ENCODE measurements around the gene KBTBD12.

Gene KBTBD12

DNA sequence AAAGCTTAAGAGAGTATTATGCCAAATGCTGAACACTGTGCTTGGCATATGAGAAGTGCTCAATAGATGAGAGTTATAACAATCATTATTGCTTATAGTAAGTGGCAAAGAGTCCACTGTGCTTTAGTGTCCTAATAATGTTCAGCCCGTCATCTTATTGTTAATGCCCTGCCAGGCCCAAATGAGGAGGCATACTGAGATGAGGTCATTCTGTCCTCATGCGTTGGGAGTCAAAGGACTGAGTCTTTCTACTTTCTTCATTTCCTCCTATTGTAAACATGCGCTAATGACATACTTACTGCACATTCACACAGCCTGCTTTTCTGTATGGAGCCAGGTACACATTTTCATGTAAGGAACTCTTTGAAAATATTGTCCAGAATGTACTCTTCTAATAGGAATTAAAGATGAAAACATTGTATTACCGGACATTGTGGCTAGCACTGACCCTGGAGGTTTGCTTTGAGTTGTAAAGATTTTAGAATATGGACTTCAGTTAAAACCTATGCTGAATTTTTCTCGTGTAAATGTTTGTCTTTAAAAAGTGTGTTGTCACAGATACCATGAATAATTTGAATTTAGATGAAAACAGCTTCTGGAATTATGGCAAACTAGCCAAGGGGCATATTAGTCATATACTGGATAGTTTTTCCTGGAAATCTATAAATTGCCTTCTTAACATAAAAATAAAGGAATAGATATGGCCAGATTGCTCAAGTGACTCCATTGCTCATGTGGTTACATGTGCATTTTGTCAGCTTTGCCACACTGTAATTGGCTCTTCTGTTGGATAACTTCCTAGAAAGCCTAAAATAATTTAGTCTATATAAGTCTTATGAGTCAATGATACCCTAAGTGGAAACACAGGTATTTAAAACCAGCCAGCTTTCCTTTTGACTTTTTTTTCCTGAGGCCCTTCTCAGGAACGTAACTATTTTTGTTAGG lies 38.3 kb downstream of the KBTBD12 start:
- DNase-seq (ENCODE audit: low read depth): no peak

DNA sequence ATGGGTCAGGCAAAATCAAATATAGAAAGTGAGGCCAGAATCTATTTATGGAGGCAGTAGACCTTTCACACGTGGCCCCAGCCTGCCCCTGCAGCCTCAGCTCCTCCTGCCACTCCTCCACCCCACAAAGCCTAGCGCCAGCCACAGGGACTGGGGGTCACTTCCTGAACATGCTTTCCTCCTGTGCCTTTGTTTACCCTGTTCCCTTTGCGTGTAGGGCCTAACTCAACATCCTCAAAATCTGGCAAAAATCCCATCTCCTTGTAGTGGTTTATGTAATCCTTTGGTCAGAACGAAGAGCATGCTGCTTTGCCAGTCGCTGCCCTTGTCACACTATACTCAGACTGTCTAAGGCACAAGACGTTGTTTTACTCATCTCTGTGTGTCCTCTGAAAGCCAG lies 39.6 kb downstream of the KBTBD12 start:
- DNase-seq (ENCODE audit: low read depth): no peak

- DNase-seq (ENCODE audit: low read depth): no peak
Measured at GRCh38 chr3:127955728-127956127, 40.7 kb downstream of the KBTBD12 start.

DNA sequence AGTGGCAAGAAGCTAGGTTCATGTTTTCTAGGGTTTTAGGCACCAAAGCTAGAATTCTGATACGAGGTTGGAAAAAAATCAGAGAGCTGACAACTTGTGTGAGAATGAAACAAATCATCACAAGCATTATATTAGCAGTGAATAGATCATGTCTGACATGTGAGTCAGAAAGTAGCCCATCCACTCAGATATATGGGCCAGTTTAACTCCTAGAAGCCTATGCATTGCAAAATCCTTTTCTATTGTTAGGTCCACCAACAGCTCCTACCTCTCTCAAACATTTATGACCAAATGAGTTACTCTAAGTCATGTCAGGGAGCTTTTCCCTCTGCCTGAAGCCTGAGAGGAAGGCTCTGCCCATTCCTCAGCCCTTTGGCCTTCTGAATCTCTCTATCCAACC lies 44.0 kb downstream of the KBTBD12 start:
- DNase-seq (ENCODE audit: low read depth): no peak

GRCh38 chr3:127959873-127960272 lies 44.8 kb downstream of the KBTBD12 start:
- no peak for DNase-seq (ENCODE audit: low read depth)

DNA sequence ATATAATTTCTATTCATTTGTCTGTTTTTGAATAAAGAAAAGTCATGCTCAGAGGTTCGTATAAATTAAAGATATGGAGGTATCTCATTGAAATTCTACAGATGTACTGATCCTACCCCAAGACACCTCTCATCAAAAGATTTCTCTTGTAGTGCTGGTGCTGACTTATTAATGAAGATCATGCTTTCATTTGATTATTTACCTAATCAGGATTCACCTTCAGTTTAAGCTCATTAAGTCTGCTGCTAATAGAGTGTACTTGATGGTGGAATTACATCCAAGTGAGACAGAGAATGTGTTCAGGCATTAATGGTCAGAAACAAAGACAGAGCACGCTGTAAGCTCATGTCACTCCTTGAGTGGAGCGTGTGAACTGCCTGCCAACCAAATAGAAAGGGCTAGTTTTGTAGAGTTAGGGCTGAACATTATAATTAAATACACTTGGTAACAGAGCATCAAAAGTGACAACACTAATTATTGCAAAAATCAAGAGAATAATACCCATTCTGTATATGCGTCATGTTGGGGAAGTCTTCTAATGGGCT lies 45.5 kb downstream of the KBTBD12 start:
- DNase-seq (ENCODE audit: low read depth): no peak

GRCh38 chr3:127961124-127961523 lies 46.1 kb downstream of the KBTBD12 start:
- DNase-seq (ENCODE audit: low read depth): no peak

- DNase-seq (ENCODE audit: low read depth): no peak
Measured at GRCh38 chr3:127961963-127962362, 46.9 kb downstream of the KBTBD12 start.

GRCh38 chr3:127962937-127963336 lies 47.9 kb downstream of the KBTBD12 start:
- DNase-seq (ENCODE audit: low read depth): no peak

GRCh38 chr3:127964053-127964452 lies 49.0 kb downstream of the KBTBD12 start:
- no peak for DNase-seq (ENCODE audit: low read depth)

- DNase-seq (ENCODE audit: low read depth): no peak
Measured at GRCh38 chr3:127964816-127965215, 49.8 kb downstream of the KBTBD12 start.

DNA sequence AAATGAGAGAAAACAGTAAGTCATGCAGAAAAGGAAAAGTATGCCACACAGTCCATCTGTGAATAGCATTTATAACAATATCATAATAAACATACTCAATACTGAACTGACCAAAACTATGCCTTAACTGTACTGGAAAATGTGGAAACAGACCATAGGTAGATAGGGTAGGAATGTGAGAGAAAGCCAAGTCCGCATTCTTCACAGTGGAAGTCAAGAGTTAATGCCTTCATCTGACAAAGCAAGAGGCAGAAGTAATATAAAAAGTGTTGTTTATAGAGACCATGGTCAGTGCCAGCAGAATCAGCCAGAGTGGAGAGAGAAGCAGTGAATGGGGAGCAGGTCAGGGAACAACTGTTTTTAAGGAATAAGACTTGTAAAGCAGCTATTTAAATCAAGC lies 52.3 kb downstream of the KBTBD12 start:
- DNase-seq (ENCODE audit: low read depth): no peak

- DNase-seq (ENCODE audit: low read depth): no peak
Measured at GRCh38 chr3:127970966-127971592, 56.0 kb downstream of the KBTBD12 start.

- DNase-seq (ENCODE audit: low read depth): no peak
Measured at GRCh38 chr3:127974226-127974625, 59.2 kb downstream of the KBTBD12 start.

DNA sequence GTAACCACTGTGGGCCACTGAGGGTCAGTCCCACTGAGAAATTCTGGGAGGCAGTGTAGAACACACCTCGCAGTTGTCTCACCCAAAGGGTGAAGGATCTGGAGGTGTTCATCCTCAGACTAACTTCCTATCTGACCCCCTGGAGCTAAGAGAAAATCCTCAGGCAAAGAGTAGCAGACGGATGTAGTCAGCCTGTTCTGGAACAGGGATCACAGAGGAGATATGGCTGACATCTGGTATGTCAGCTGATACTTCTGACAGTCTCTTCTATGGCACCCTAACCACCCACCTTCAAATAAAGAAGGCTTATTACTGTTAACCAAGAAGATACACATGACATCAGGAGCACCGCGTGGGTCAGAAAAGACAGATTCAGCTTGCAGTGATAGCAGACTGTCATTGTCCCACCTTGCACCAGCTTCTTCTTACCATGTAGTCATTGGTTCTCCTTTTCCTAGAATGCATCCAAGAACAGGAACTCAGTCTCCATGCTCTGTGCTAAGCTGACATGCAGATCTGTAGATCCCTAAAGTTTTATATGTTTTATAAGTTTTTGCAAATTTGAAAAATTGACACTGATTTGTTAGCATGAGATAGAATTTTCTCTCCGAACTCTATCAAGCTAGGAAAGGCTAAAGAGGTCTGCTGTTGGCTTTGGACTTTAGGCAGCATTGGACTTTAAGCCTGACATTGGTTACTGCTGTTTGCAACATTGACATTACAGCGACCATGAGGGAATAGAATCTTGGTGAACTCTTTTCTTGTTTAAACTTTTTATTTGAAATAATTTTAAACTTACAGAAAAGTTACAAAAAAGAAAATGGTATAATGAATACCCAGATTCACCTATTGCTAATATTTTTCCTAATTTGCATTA lies 60.4 kb downstream of the KBTBD12 start:
- DNase-seq (ENCODE audit: low read depth): no peak

- DNase-seq (ENCODE audit: low read depth): no peak
Measured at GRCh38 chr3:127978636-127979035, 63.6 kb downstream of the KBTBD12 start.

DNA sequence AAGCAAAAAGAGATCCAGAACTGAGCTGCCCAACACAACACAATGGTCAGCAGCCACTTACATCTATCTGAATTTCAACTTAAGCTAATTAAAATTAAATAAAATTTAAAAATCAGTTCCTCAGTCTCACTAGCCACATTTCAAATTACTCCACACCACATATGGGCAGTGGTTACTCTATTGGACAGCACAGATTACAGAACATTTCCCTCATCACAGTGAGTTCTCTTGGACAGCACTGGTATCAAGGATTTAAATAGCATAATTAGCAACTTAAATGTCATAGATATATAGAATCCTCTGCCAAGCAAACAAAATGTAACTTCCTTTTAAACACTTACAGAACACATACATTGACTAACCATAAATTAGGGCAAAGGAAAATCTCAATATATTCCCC lies 64.4 kb downstream of the KBTBD12 start:
- DNase-seq (ENCODE audit: low read depth): no peak

DNA sequence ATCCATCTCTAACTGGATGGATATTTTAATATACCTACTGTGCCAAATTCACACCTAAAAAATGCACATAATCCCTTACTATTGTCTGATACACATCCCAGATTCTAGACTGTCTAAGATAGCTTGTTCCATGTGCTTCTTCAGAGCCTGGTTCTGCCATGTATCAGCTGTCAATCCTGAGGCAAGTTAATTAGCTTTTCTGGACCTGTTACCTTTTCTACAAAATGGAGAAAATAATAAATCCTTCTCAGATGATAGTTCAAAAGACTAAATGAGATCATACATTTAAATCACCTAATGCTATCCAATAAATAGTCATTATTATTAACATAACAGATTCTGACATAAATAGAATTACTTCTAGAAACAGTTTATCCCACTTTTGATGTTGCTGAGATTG lies 66.1 kb downstream of the KBTBD12 start:
- DNase-seq (ENCODE audit: low read depth): no peak

DNA sequence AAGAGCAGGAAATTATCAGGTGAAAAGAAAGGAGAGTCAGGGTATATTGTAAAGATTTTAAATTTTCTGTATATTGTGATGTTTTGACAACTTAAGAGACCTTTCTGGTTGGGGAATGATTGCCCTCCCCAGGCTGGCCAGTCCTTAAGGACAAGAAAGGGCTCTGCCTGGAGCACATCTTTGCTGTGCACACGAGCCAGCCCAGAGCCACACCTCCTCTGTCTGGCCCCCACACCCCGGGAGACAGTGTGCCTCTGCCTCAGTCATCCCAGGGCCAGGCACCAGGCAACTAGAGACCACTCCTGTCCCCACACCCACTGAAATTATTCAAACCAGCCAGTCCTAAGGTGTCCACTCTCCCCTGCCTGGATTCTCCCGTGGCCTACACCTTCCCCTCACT lies 67.1 kb downstream of the KBTBD12 start:
- no peak for DNase-seq (ENCODE audit: low read depth)

DNA sequence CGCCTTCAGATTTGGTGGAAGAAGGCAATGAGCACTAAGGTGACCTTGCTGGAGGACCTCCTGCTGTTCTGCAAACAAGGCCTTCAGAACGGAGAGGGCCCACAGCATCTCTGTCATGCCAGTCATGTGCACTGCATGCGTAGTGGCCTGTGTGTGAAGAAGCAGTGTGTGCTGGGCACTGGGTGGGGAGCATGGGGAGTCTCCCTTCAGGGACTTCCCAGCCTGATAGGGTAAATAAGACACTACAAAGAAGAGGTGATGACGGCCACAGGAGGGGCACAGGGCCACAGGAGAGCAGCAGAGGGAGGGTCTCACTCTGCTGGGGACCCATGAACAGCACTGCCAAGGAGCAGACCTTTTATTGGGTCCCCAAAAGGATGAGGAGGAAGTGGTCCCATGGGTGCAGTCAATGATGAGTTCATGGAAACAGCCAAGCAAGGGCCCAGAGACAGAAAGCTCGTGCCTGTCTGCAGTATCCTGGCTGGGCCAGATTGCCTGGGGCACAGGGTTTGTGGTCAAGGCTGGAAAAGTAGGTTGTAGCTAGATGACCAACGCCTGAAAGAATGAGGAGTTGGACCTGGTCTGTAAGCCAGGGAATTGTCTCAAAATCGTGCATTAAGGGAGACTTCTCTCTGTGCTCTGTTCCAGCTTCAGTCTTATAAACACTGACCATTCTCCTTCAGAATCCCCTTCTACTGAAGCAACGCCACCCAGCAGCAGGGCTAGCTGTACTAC lies 69.4 kb downstream of the KBTBD12 start:
- no peak for DNase-seq (ENCODE audit: low read depth)

GRCh38 chr3:127985216-127985615 lies 70.2 kb downstream of the KBTBD12 start:
- DNase-seq (ENCODE audit: low read depth): no peak
